Mesendoderm (in vitro differentiated cells): ENCODE data around the gene SPECC1L.
A peak's percentile ranks its signal among the peaks of the same experiment; 100 is the strongest.

Source experiments
- DNase-seq: peaks from one replicate; pipeline ENCODE4 v3.0.0; 2013
- H2AK5ac ChIP-seq: 2 replicates; pipeline ENCODE4 v1.6.1; 2013; ENCODE audit warnings: low read length, inconsistent platforms
- H2BK120ac ChIP-seq: 2 replicates; pipeline ENCODE4 v1.6.1; 2013; ENCODE audit warnings: low read depth, mild to moderate bottlenecking, low read length, moderate library complexity, mixed read lengths
- H2BK15ac ChIP-seq: replicated peaks from 2 replicates; pipeline ENCODE4 v1.6.1; 2013; ENCODE audit warnings: low read depth, mild to moderate bottlenecking, moderate library complexity
- H2BK5ac ChIP-seq: 2 replicates; pipeline ENCODE4 v1.6.1; 2013; ENCODE audit warnings: low read length, inconsistent platforms
- H3K18ac ChIP-seq: 2 replicates; pipeline ENCODE4 v1.6.1; 2013; ENCODE audit warnings: mild to moderate bottlenecking, low read length, mixed read lengths
- H3K23ac ChIP-seq: one replicate; pipeline ENCODE4 v1.6.1; 2013; ENCODE audit warnings: low read length
- H3K27ac ChIP-seq: 2 replicates; pipeline ENCODE4 v1.5.1; 2013; ENCODE audit warnings: low read depth, mild to moderate bottlenecking, inconsistent platforms, low read length, moderate library complexity
- H3K27me3 ChIP-seq: 2 replicates; pipeline ENCODE4 v1.6.1; 2013; ENCODE audit warnings: low read length, control low read depth, mild to moderate bottlenecking, inconsistent platforms; ENCODE audit not compliant: insufficient read depth, poor library complexity
- H3K36me3 ChIP-seq: 2 replicates; pipeline ENCODE4 v1.6.1; 2013; ENCODE audit warnings: low read length, inconsistent platforms; ENCODE audit not compliant: control insufficient read depth, insufficient read depth
- H3K4ac ChIP-seq: one replicate; pipeline ENCODE4 v1.6.1; 2013; ENCODE audit warnings: low read depth, mild to moderate bottlenecking, low read length, moderate library complexity
- H3K4me1 ChIP-seq: 2 replicates; pipeline ENCODE4 v1.6.1; 2013; ENCODE audit warnings: low read depth, low read length, inconsistent platforms; ENCODE audit not compliant: control insufficient read depth
- H3K4me2 ChIP-seq: 2 replicates; pipeline ENCODE4 v1.6.1; 2013; ENCODE audit warnings: low read length
- H3K4me3 ChIP-seq: 2 replicates; pipeline ENCODE4 v1.5.1; 2013; ENCODE audit warnings: mild to moderate bottlenecking, low read length
- H3K56ac ChIP-seq: one replicate; pipeline ENCODE4 v1.6.1; 2013; ENCODE audit warnings: low read length
- H3K79me1 ChIP-seq: 2 replicates; pipeline ENCODE4 v1.6.1; 2013; ENCODE audit warnings: low read length, inconsistent platforms
- H3K79me2 ChIP-seq: 2 replicates; pipeline ENCODE4 v1.6.1; 2013; ENCODE audit warnings: mild to moderate bottlenecking, low read length; ENCODE audit not compliant: control insufficient read depth, insufficient read depth
- H3K9ac ChIP-seq: 2 replicates; pipeline ENCODE4 v1.6.1; 2013; ENCODE audit warnings: low read length, inconsistent platforms
- H4K5ac ChIP-seq: one replicate; pipeline ENCODE4 v1.6.1; 2013; ENCODE audit warnings: low read length
- H4K8ac ChIP-seq: one replicate; pipeline ENCODE4 v1.6.1; 2013; ENCODE audit warnings: low read depth, mild to moderate bottlenecking, control low read depth, low read length, moderate library complexity
- WGBS: extraction: QIAGEN DNeasy Blood & Tissue Kit; methylation state at CpG from one replicate; pipeline ENCODE4 v1.1.7; 2013; ENCODE audit warnings: low lambda C conversion rate, missing lambda C conversion rate; ENCODE audit not compliant: insufficient coverage; ENCODE audit errors: extremely low coverage; 5-methylcytosine and 5-hydroxymethylcytosine counted together

The SPECC1L gene

GRCh38 chr22:24424901-24425775 is 154.5 kb downstream of the SPECC1L start:
- H3K79me2 ChIP-seq = no peaks in the 10 kb centered on the region
- H3K4me1 ChIP-seq = no peaks in the 10 kb centered on the region
- H2BK5ac ChIP-seq = no peak overlapping the region
- no peak overlapping the region for H3K4ac ChIP-seq
- H2AK5ac ChIP-seq = no peak overlapping the region
- no CpG with 5 or more reads among the region's 32 CpGs for WGBS
- no peaks in the 10 kb centered on the region for H3K79me1 ChIP-seq
- no peaks in the 10 kb centered on the region for H3K27me3 ChIP-seq
- H4K5ac ChIP-seq = no peak overlapping the region
- H3K18ac ChIP-seq = no peak overlapping the region
- H3K4me3 ChIP-seq = no peak overlapping the region
- no peak overlapping the region for H2BK120ac ChIP-seq
- no peak for DNase-seq
- H3K36me3 ChIP-seq = no peaks in the 10 kb centered on the region
- no peak overlapping the region for H3K56ac ChIP-seq
- H3K27ac ChIP-seq = no peak overlapping the region
- no peak overlapping the region for H2BK15ac ChIP-seq
- no peak overlapping the region for H3K23ac ChIP-seq
- no peak overlapping the region for H3K9ac ChIP-seq
- H4K8ac ChIP-seq = no peak overlapping the region
- no peak overlapping the region for H3K4me2 ChIP-seq

GRCh38 chr22:24426436-24426835 is 155.8 kb downstream of the SPECC1L start:
- Histone ChIP-seq H2BK120ac (no peak overlapping the region), H3K56ac (no peak overlapping the region), H4K5ac (no peak overlapping the region), H3K4me3 (no peak overlapping the region), H3K4me2 (no peak overlapping the region), H4K8ac (no peak overlapping the region), H2AK5ac (no peak overlapping the region), H2BK15ac (no peak overlapping the region), H3K27me3 (no peaks in the 10 kb centered on the region), H3K79me2 (no peaks in the 10 kb centered on the region), H3K4ac (no peak overlapping the region), H3K79me1 (no peaks in the 10 kb centered on the region), H3K36me3 (no peaks in the 10 kb centered on the region), H3K9ac (no peak overlapping the region), H3K23ac (no peak overlapping the region), H3K27ac (no peak overlapping the region), H3K18ac (no peak overlapping the region), H2BK5ac (no peak overlapping the region), H3K4me1 (no peaks in the 10 kb centered on the region)
- DNase-seq = no peak
- WGBS = no CpG with 5 or more reads among the region's 4 CpGs

- no peaks in the 10 kb centered on the region for H3K27me3 ChIP-seq
Measured at GRCh38 chr22:24426851-24427499, 156.3 kb downstream of the SPECC1L start.

GRCh38 chr22:24427500-24428164 is 157.0 kb downstream of the SPECC1L start, which contains the start of gene ADORA2A:
Gene ADORA2A, plus strand, starts transcription at chr22:24427599. Its CDS starts 5,806 bp downstream, at chr22:24433405.
- H3K36me3 ChIP-seq = no peaks in the 10 kb centered on the region
- H3K4me2 ChIP-seq = no peak within 1 kb of the TSS
- no peak within 1 kb of the TSS for H3K18ac ChIP-seq
- H2BK5ac ChIP-seq = no peak within 1 kb of the TSS
- no peak within 1 kb of the TSS for H3K27ac ChIP-seq
- no peak within 1 kb of the TSS for H4K5ac ChIP-seq
- H3K4ac ChIP-seq = no peak within 1 kb of the TSS
- no peaks in the 10 kb centered on the region for H3K79me2 ChIP-seq
- no peak within 1 kb of the TSS for H4K8ac ChIP-seq
- no peak for DNase-seq
- no peak within 1 kb of the TSS for H2BK15ac ChIP-seq
- no peaks in the 10 kb centered on the region for H3K4me1 ChIP-seq
- no peak within 1 kb of the TSS for H2AK5ac ChIP-seq
- no peak within 1 kb of the TSS for H2BK120ac ChIP-seq
- no peak within 1 kb of the TSS for H3K56ac ChIP-seq
- WGBS = no CpG with 5 or more reads among the region's 22 CpGs
- H3K23ac ChIP-seq = no peak within 1 kb of the TSS
- no peak within 1 kb of the TSS for H3K4me3 ChIP-seq
- H3K9ac ChIP-seq = no peak within 1 kb of the TSS
- no peaks in the 10 kb centered on the region for H3K79me1 ChIP-seq
- H3K27me3 ChIP-seq = no peaks in the 10 kb centered on the region

More at GRCh38 chr22:24426851-24427499, 156.3 kb downstream of the SPECC1L start:
- H2BK15ac ChIP-seq = no peak overlapping the region
- no peaks in the 10 kb centered on the region for H3K4me1 ChIP-seq
- H3K4ac ChIP-seq = no peak overlapping the region
- no peak overlapping the region for H2AK5ac ChIP-seq
- no peak overlapping the region for H2BK5ac ChIP-seq
- no peak overlapping the region for H3K56ac ChIP-seq
- no peak overlapping the region for H3K4me3 ChIP-seq
- H4K5ac ChIP-seq = no peak overlapping the region
- H2BK120ac ChIP-seq = no peak overlapping the region
- H3K23ac ChIP-seq = no peak overlapping the region
- no CpG with 5 or more reads among the region's 19 CpGs for WGBS
- no peaks in the 10 kb centered on the region for H3K36me3 ChIP-seq
- no peak overlapping the region for H3K27ac ChIP-seq
- DNase-seq = no peak
- H3K79me1 ChIP-seq = no peaks in the 10 kb centered on the region
- H3K9ac ChIP-seq = no peak overlapping the region
- H3K18ac ChIP-seq = no peak overlapping the region
- no peaks in the 10 kb centered on the region for H3K79me2 ChIP-seq
- no peak overlapping the region for H3K4me2 ChIP-seq
- H4K8ac ChIP-seq = no peak overlapping the region

GRCh38 chr22:24428751-24429410 is 158.2 kb downstream of the SPECC1L start:
- H3K9ac ChIP-seq = no peak overlapping the region
- no peak overlapping the region for H4K5ac ChIP-seq

More at GRCh38 chr22:24428751-24429410, 158.2 kb downstream of the SPECC1L start:
- Histone ChIP-seq H3K36me3 (no peaks in the 10 kb centered on the region), H3K4me1 (no peaks in the 10 kb centered on the region), H3K27ac (no peak overlapping the region), H3K27me3 (no peaks in the 10 kb centered on the region), H3K4me3 (no peak overlapping the region), H3K4ac (no peak overlapping the region), H3K56ac (peak overlapping the region; percentile 60), H2BK15ac (no peak overlapping the region), H2BK5ac (no peak overlapping the region), H3K79me2 (no peaks in the 10 kb centered on the region), H4K8ac (no peak overlapping the region), H2AK5ac (no peak overlapping the region), H3K18ac (no peak overlapping the region), H3K4me2 (no peak overlapping the region), H3K79me1 (no peaks in the 10 kb centered on the region), H2BK120ac (no peak overlapping the region), H3K23ac (peak overlapping the region; percentile 97)
- WGBS = no CpG with 5 or more reads among the region's 11 CpGs
- no peak for DNase-seq
